ENCODE data around the gene CLEC4F.

DNA sequence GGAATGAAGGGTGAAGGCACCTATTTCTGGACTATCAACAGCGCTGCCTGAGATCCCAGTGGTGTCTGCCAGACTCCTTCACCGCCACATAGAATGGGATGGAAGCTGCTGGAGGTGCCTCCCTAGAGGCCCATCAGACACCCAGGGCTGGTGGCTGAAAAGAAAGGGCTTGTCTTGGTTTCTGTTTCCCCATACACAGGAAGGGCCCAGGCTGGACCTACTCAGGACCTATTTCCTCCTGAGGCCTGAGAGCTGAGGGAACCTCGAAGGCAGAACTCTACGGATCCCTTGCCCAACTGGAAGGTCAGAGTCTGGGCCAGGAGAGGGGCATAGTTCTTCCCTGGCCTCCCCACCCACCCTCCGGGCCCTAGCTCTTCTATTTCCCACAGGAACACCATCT lies 2.9 kb upstream of the CLEC4F start:
- TF ChIP-seq, protein P1, sequence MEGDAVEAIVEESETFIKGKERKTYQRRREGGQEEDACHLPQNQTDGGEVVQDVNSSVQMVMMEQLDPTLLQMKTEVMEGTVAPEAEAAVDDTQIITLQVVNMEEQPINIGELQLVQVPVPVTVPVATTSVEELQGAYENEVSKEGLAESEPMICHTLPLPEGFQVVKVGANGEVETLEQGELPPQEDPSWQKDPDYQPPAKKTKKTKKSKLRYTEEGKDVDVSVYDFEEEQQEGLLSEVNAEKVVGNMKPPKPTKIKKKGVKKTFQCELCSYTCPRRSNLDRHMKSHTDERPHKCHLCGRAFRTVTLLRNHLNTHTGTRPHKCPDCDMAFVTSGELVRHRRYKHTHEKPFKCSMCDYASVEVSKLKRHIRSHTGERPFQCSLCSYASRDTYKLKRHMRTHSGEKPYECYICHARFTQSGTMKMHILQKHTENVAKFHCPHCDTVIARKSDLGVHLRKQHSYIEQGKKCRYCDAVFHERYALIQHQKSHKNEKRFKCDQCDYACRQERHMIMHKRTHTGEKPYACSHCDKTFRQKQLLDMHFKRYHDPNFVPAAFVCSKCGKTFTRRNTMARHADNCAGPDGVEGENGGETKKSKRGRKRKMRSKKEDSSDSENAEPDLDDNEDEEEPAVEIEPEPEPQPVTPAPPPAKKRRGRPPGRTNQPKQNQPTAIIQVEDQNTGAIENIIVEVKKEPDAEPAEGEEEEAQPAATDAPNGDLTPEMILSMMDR (IDR thresholded peaks at IDR 0.05) = no peak
- no peak for TF ChIP-seq EZH2 (IDR thresholded peaks at IDR 0.05; ENCODE audit: borderline replicate concordance, insufficient read depth, low read depth, low read length, poor library complexity, severe bottlenecking)

Measured in B cell (primary cell).